Breast epithelium (tissue), 3 donors: ENCODE measurements around the gene CFD.
"Not testable (repeated sequence)": the region's sequence is repeated elsewhere in the genome, so short reads cannot be mapped to it uniquely, and the experiment has no call there.

Experiments used
- CTCF ChIP-seq, 3 donors: fragments of 450-650 bp; IDR thresholded peaks; one replicate each; pipeline ENCODE4 v1.5.1; 2016 to 2017; ENCODE audit warnings: antibody characterized with exemption in 3 of 3, mild to moderate bottlenecking in 3 of 3, moderate library complexity in 3 of 3
- POLR2A ChIP-seq: fragments of 450-650 bp; IDR thresholded peaks from one replicate; pipeline ENCODE4 v1.6.1; 2016; ENCODE audit warnings: antibody characterized with exemption, mild to moderate bottlenecking, moderate library complexity

GRCh38 chr19:853614-854220 lies 5.7 kb upstream of the CFD start:
- not testable (repeated sequence) for TF ChIP-seq CTCF (IDR thresholded peaks at IDR 0.05); POLR2A
